ENCODE data around the gene TBXA2R.

Gene TBXA2R

DNA sequence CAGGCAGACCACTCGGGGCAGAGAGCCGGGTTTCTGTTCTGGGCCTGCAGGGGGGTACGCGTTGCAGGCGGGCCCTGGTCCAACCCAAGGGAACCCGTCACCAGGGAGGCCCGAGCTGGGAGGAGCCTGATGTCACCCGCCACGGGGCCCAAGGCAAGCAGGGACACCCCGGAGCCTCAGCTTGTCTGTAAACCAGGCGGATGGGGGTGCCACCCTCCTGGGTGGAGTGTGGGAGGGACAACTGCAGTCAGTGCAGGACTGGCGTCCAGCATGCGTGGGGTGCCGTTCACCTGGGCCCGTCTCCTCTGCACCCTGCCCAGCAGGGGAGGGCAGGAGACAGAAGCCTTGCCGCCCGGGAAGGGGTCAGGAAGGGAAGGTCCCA lies 12.9 kb upstream of the TBXA2R start:
- no peak for DNase-seq (ENCODE audit: low read depth)

DNA sequence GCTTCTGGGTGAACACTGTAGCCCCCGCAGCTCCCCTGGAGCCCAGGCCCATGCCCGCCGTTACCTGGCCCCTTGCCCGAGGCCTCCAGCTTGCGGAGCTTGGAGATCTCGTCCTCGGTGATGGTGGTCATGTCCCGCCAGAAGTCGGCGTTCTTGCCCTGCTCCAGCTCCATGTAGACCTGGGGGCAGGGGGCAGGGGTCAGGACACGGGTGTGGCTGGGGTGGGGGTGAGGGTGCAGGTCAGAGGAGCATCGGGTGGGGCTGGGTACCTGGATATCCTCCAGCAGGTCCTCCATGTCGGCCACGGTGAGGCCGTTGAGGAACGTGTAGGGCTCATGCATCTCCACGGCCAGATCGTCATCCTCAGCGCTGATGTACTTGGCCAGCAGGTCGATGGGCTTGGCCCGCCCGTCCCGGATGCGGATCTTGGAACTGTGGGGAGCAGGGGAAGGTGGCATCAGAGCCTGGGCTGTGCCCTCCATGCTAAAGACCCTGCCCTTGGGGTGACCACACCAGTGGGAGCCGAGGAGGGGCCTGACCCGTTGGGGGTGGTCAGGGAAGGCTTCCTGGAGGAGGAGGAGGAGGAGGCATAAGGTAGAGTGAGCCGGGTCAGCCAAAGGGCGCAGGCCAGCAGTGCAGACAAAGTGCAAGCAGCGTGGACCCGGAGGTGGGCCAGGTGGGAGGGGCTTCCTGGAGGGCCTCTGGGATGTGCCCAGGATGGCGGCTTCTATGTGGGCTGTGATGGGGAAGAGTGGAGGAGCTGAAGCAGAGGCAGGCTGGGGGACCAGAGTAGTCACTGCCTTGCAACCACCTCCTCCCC lies 12.3 kb upstream of the TBXA2R start:
- DNase-seq (ENCODE audit: low read depth): no peak

DNA sequence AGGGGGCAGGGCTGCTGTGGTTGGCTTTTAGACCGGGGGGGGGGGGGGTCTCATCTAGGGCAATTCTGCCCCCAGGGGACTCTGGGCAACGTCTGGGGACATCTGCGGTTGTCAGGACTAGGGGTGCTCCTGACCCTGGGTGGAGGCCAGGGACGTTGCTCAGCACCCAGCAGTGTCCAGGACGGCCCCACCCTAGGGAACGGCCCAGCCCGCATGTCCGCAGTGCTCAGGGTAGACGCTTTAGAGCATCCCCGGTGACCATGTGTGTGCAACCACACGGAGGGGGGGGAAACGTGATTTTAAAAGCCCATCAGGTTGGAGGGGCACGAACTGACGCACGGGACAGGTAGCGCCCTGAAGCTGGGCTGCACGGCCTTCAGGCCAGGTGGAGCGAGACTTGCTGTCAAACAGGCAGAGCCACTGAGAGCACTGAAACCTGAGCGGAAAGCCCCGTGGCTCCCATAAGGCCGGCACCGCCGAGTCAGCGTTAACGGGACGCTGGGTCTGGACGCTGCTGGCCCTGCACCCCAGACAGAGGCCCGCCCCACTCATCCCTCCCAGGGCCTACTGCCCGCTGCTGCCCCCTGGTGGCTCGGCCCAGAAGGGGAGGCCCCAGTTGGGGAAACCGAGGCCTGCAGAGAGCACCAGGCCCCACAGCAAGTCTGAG lies 11.6 kb upstream of the TBXA2R start:
- DNase-seq (ENCODE audit: low read depth): peak; percentile 26

DNA sequence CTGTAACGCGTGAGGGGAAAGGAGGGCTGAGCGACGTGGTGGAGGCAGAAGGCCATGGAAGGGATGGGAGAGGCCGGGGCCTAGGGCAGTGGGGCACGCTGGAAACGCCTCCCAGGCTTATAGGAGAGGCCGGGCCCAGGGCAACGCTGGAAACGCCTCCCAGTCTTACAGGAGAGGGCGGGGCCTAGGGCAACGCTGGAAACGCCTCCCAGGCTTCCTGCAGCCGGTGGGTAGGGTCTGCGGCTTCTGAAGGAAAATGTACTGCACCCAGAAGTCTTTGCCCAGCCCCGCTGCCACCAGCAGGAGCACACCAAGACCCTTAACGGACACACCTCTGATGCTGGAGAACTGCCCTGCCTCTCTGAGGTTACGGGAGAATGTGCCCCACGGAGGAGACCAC lies 10.8 kb upstream of the TBXA2R start:
- no peak for DNase-seq (ENCODE audit: low read depth)

DNA sequence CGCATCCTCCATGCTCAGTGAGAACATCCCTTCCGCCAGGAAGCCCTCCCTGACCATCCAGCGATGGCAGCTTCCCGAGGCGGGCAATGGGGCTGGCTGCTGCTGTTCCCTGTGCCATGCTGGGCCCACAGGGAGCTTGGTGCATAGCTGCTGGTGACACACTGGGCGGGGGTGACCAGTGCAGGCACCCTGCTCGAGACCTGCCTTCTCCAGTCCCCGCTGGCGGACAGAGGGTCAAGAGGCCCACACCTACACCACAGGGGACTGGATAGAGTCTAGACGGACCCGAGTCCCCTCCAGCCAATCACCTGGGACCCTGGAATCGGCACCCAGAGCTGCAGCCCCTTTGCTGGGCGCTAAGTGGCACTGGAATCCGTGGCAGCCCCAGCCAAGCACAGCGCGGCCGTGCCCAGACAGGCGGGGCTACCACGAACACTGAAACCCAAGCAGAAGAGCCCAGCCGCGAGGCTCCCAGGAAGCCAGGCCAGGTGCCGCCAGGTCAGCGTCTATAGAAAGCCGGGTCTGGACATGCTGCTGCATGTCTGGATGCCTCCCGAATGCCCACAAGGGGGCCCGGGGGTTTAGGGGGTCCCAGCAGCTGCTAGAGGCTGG lies 9.0 kb upstream of the TBXA2R start:
- DNase-seq (ENCODE audit: low read depth): no peak

DNA sequence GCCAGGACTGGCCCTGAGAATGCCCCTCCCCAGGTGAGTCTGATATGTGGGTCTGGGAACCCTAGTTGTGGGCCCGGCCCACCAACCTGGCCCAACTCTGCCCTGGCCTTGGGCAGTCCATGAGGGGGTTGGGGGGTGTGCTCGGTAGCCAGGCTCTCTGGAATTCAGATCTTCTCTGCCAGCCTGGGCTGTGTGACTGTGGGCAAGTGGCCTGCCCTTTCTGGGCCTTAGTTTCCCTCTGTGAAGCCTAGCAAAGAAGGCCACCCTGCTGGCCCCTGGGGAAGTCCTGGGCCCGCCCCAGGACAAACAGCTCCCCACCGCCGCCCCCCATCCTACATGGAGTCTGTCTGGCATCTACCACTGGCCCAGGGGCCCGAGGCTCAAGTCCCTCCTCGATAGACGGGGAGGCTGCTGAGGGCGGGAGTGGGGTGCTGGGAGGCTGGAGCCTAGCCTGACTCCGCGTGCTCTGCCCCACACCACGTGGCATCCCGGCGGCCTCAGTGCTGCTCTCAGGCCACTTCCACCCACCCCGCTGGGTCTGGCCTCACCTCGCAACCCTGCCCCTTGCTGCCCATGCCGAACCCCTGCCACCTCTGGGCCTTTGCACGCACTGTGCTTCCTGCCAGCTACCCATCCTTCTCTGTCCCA lies 8.3 kb upstream of the TBXA2R start:
- DNase-seq (ENCODE audit: low read depth): no peak

DNA sequence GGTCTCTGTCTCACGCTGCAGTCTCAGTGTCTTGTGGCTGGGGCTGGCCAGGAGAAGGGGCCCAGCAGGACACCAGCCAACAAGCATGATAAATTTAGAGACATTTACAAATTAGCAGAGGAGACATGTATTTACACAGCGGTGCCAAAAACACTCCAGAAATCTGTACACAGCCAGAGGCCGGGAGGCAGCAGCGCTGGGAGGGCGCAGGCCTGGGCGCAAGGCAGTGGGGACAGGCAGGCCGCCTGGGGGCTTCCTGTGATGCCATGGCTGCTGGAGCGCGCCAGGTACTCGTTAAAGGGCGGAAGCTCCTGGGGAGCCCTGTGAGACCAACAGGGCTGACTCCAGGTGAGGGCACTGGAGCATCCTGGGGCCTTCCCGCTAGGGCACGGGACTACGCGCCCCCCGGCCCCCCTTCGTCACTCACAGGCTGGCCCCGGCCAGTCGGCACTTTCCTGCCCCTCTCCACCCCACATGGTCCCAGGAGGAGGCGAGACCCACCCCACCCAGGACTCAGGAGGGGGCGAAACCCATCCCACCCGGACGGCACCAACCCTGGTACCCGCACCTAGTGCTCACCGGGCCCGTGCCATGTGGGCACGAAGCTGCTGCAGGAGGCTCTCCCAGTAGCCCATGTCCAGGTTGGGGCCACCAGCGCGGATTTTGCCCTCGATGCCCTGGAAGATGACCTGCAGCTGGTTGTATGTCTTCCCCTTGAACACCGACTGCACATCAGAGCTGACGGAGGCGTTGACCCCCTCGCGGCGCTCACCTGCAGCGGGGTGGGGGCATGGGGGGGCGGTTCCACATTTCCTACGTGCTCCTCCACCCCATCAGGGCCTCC lies 7.4 kb upstream of the TBXA2R start:
- no peak for DNase-seq (ENCODE audit: low read depth)

DNA sequence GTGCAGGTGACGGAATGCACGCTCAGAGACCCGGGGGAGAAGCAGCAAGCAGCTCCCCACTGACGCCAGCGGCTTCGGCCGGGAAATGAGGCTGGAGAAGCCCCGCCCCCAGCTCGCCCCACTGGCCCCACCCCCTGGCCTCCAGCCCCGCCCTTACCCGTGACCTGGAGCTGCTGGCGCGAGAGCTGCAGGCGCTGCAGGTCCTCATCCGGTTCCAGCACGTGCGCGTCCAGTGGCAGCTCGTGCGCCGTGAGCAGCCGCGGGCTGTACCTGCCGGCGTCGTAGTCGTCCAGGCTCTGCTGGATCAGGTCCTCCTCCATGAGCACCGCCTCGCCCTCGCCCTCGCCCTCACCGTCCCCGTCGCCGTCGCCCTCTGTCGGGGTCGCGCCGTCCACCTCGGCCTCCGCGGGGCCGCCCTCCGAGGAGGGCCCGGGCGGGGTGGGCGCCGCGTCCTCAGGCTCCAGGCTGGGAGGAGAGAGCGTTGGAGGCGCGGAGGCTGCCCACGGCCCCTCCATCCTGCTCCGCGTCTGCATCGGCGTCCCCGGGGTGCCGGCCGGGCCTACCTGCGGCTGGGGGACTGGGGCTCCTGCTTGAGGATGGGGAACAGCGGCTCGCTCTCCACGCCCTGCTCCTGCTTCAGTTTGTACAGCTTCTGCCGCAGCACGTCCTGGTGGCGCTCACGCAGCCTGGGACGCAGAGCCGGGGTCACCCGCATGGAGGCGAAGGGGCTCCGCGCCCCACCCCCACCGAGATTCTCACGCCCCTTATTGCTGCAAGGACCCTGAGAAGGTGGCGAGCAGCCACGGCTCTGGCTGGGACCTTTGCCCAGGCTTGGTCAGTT lies 6.4 kb upstream of the TBXA2R start:
- DNase-seq (ENCODE audit: low read depth): no peak

DNA sequence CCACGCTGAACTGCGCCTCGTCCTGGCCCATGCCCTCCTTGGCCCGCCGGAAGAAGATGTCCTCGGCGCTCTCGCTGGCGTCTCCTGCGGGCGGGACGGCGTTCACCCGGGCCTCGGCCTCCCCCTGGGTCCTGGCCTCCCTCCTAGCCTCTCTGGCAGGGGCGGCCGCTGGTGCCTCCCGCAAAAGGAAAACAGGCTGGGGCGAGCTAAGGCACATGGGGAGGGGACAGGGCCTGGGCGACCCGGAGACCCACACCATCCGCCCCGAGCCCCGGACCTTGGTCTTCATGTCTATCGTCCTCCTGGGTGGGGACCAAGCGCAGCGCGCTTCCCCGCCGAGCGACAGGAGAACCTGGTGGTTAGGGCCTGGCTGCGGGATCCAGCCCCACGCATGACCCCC lies 5.7 kb upstream of the TBXA2R start:
- DNase-seq (ENCODE audit: low read depth): no peak

DNA sequence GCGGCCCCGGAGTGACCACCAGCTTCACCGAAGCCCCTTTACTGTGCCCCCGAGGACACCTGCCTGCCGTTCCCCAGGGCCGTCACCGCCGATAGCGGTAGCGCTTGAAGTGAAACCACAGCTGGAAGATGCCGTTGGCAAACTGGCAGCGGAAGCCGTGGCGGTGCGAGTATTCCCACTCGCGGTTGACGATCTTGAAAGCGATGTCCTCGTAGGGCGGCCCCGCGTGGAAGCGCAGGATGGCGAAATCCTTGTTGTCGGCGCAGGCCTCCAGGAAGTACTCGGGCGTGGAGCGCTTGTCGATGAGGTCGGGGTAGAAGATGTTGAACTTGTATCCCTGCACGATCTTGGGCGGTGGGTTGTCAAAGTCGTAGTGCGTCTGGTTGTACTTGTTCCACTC lies 5.2 kb upstream of the TBXA2R start:
- DNase-seq (ENCODE audit: low read depth): no peak

DNA sequence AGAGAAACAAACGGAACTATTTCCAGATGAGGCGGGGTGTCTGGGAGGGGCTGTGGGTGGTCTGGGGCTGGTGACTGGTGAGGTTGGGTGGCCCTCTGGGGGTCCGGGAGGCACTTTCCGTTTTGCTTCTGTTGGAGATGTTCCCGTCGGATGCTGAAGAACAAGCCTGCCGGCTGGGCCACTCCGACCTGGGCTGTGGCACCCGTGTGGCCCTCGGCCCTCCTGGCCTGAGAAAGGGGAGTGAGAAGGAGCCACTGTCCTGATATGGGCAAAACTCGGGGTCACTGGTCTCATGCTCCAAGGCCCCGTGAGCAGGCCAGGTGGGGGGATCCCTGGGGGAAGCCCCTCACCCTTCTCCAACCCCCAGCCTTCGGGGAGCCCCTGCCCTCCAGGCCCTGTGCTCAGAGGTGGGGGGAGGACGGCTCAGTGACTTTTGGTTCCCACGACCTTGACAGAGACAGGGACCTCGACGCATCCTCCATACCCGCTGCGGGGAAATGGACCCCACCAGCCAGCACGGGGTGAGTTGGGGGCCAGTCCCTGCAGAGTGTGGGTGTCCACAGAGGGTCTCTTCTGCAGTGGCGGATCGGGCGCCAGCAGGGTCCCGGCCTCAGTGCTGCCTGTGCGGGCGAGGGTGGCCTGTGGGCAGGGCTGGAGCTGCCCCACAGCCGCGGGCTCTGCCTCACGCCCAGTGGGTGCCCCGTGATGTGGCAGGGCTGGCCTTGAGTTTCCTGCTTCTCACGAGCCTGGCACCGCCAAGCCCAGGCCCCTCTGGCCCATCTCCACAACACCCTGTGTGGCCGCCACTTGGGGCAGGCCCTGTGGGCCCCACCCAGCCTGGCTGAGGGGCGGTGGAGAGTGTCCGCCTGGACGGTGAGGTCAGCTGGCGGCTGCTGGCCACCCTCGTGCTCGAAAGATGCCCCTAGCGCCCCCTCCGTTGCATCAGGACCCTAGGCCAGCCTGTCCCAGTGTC lies 4.4 kb upstream of the TBXA2R start:
- no peak for DNase-seq (ENCODE audit: low read depth)

DNA sequence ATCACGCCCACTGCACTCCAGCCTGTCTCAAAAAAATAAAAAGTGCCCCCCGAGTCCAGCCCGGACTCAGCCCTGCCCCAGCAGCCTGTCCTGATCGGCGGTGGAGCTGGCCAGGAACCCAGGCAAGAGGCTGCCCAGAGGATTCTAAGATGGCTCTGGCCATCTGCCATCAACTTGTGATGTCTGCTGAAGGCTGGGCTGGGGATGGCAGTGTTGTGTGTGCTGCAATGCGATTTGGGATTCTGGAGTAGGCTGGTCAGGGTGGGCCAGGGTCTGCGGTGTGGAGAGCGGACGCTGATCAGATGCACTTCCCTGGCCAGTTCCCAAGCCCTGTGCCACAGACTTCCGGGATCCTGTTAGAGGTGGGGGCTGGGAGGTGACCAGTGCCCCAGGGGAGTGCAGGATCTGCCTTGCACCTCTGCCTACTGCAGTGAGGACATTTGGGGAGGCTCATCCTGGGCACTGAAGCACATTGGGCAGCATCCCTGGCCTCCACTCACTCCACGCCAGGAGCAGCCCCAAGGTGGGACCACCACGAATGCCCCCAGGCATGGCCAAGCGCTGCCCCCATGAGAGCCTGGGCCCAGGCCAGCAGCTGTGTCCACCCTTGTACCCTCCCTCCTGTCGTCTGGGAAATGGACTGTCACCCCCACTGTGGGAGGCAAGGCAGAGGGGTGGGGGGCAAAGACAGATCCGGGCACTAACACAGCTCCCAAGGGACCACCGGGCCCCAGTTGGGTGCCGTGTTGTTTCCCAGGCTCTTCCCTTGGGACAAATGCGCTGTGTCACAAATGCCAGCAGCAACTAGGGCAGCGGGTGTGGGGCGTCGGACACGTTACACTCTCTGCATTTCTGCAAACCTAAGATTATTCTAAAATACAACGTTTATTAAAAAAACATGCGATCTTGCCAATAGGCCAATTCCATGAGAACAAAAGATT lies 3.4 kb upstream of the TBXA2R start:
- no peak for DNase-seq (ENCODE audit: low read depth)

DNA sequence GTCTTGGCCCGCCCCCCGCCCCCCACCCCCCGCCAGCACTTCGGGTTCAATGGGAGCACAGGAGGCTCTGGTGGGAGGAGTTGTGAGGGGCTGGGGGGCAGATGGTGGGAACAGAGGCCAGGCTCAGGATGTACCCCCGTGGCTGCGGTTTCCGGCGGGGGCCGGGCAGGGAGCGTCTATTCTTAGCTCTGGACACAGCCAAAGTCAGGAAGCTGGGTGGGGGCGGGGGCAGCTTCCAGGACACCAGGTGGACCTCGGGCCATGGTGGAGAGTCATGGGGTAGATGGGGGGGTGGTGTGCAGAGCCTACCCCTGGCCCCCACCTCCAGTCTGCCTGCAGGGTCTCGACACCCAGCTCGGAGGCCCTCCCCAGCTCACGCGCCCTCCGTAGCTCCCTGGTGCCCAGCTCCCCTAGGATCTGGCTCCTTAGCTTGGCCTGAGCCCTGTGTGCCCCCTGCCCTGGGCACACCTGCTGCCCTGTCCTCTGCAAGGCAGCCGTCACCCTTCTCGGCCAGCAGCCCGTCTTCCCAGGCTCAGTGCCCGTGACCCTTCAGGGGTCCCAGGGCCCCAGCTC lies 2.2 kb upstream of the TBXA2R start:
- DNase-seq (ENCODE audit: low read depth): no peak

DNA sequence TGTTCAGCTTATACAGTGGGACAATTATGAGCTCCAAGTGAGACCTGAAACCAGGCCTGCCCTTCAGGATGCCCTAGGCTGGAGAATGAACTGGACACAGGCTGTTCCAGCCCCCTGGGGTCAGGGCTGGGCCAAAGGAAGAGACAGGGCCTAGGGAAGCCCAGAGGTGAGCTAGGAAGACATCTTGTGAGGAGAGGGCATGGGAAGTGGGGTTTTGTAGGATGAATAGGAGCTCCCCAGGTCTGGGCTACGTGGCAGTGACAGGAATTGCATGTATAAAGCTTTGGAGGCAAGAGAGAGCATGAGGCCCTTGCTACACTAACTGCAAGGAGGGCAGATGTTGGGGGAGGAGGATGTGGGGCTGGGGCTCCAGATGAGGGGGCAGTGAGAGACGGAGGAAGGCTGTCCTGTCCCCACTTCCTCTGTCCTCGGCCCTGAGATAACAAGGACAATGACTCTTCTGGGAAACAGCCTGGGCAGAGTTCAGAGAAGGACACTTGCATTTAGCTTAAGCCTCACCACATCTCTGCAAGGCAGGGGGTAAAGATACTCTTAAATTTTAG lies 1.5 kb upstream of the TBXA2R start:
- DNase-seq (ENCODE audit: low read depth): no peak

DNA sequence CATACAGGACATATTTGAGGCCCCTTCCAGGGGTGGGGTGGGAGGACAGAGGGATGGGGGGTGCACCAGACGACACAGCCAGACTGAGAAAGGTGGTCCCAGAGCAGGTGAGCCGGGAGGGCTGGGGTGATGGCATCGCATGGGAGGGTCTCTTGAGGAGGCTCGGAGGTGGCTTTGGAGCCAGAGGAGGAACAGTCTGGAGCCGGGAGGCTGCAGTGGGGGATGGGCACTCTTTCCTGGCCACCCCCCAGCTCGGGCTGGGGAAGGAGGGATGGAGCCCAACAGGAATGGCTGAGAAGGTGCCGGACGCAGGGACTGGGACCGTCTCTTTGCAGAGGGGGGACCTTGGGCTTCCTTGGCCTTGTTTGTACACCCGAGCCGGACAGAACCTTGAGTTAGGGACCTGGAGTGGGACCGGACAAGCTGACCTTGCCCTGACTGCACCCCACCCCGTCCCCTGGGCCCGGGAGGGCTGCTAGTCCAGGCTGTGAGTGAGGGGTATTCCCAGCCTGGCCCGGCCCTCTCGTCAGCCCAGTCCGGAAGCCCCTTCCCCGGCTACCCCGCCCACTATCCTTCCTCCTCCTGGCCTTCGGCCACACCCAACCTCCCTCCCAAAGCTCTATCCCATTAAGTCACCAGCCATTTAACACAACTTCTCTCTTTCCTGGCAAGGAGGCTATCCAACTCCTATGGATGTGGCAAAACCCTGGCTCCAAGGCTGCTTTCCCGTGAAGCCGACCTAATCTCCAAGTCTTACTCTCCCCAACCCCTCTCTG lies 816 bp upstream of the TBXA2R start:
- DNase-seq (ENCODE audit: low read depth): no peak

DNA sequence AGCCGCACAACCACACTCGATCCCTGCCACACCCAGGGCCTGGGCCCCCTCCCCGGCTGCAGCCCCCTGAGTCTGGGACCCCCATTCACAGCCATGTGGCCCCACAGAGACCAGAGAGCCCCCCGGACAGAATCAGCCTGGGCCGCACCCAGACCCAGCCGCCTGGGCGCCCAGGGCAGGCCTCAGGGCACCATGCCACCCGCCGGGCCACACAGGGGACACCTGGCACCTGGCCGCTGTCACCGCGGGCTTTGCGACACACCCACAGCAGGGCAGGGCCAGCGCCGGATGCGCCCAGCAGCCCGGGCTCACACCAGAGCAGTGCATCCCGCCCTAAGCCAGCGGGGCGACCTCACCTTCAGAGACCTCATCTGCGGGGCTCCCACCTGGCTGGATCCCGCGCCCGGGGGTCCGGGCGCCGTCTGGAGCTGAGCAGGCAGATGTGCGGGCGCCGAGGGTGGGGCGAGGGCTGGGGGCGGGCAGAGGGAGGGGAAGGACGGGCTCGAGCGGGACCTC lies 443 bp downstream of the TBXA2R start:
- DNase-seq (ENCODE audit: low read depth): no peak

DNA sequence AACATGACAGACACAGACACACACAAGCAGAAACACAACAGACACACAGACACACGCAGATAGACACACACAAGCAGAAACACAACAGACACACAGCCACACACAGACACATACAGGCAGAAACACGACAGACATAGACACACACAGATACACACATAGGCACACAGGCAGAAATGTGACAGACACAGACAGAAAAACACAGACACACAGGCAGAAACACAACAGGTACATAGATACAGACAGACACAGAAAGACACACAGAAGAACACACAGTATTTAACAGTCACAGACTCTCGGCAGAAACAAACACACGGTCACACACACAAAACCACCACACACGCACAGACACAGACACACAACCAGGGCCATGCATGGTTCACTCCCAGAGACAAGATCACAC lies 905 bp downstream of the TBXA2R start:
- no peak for DNase-seq (ENCODE audit: low read depth)
